GM23248 (cell line): ENCODE data around the gene TCL1A. TPM values are rescaled to one million over a fixed set of nuclear protein-coding genes. Genes with fewer than 3 reads are reported as not detected.
A peak's percentile ranks its signal among the peaks of the same experiment; 100 is the strongest.

Source experiments
- DNase-seq: peaks from one replicate; pipeline ENCODE4 v3.0.0-alpha.2; 2015
- H2AFZ ChIP-seq: fragments of 200-600 bp; sonication (generic); 2 replicates; pipeline ENCODE4 v1.6.1; 2016; ENCODE audit warnings: antibody characterized with exemption
- H3F3A ChIP-seq: fragments of 200-600 bp; sonication (generic); 2 replicates; pipeline ENCODE4 v1.6.1; 2016; ENCODE audit warnings: mild to moderate bottlenecking, antibody characterized with exemption, mixed run types; ENCODE audit not compliant: insufficient read depth
- H3K27ac ChIP-seq: fragments of 200-600 bp; sonication (generic); 2 replicates; pipeline ENCODE4 v1.5.1; 2016; ENCODE audit warnings: mild to moderate bottlenecking
- H3K27me3 ChIP-seq: fragments of 200-600 bp; sonication (generic); replicated peaks from 2 replicates; pipeline ENCODE4 v1.6.1; 2016; ENCODE audit warnings: mild to moderate bottlenecking; ENCODE audit not compliant: insufficient read depth
- H3K36me3 ChIP-seq: fragments of 200-600 bp; sonication (generic); 2 replicates; pipeline ENCODE4 v1.6.1; 2016; ENCODE audit warnings: low read depth, mild to moderate bottlenecking
- H3K4me1 ChIP-seq: fragments of 200-600 bp; sonication (generic); 2 replicates; pipeline ENCODE4 v1.6.1; 2016; ENCODE audit warnings: mild to moderate bottlenecking; ENCODE audit not compliant: insufficient read depth
- H3K4me2 ChIP-seq: fragments of 200-600 bp; sonication (generic); one replicate; pipeline ENCODE4 v1.6.1; 2016; ENCODE audit warnings: mild to moderate bottlenecking; ENCODE audit not compliant: unreplicated experiment
- H3K4me3 ChIP-seq: fragments of 200-600 bp; sonication (generic); 2 replicates; pipeline ENCODE4 v1.5.1; 2016; ENCODE audit warnings: mild to moderate bottlenecking
- H3K79me2 ChIP-seq: fragments of 200-600 bp; sonication (generic); 2 replicates; pipeline ENCODE4 v1.6.1; 2016; ENCODE audit warnings: mild to moderate bottlenecking; ENCODE audit not compliant: insufficient read depth
- H3K9ac ChIP-seq: fragments of 200-600 bp; sonication (generic); 2 replicates; pipeline ENCODE4 v1.6.1; 2016; ENCODE audit warnings: mild to moderate bottlenecking
- H3K9me2 ChIP-seq: fragments of 200-600 bp; sonication (generic); 2 replicates; pipeline ENCODE4 v1.6.1; 2016; ENCODE audit warnings: mixed run types, mild to moderate bottlenecking, moderate library complexity; ENCODE audit not compliant: insufficient read depth
- H3K9me3 ChIP-seq: fragments of 200-600 bp; sonication (generic); one replicate; pipeline ENCODE4 v1.6.1; 2017; ENCODE audit warnings: low read depth
- H4K20me1 ChIP-seq: fragments of 200-600 bp; sonication (generic); 2 replicates; pipeline ENCODE4 v1.6.0; 2016; ENCODE audit not compliant: insufficient read depth
- EZH2 ChIP-seq: fragments of 200-600 bp; sonication (generic); IDR thresholded peaks from 2 replicates; pipeline ENCODE4 v1.6.1; 2018; ENCODE audit warnings: antibody characterized with exemption, mild to moderate bottlenecking; ENCODE audit not compliant: insufficient read depth, poor library complexity, severe bottlenecking
- EZH2phosphoT487 ChIP-seq: fragments of 200-600 bp; sonication (generic); IDR thresholded peaks from 2 replicates; pipeline ENCODE4 v1.6.1; 2018; ENCODE audit warnings: antibody characterized with exemption, moderate library complexity, mild to moderate bottlenecking, low read depth; ENCODE audit not compliant: insufficient read depth
- WGBS, 2 experiments: methylation state at CpG; one replicate each; pipeline ENCODE4 v1.1.6; 2015 to 2017; ENCODE audit warnings: low lambda C conversion rate in 2 of 2, low coverage in 1 of 2; ENCODE audit errors: missing lambda C conversion rate in 2 of 2; 5-methylcytosine and 5-hydroxymethylcytosine counted together
- in situ Hi-C: fragments of 300-500 bp; cut with MboI; formaldehyde crosslinking; loops from 2 replicates; pipeline ENCODE4 v1.15.0; 2020
- polyA plus RNA-seq: library from polyadenylated mRNA; unstranded; fragments of >200 nt; fragmentation: Nextera tagmentation; extraction: Ambion mirVana; gene quantifications from 2 replicates; pipeline ENCODE4 v1.2.1, GENCODE V29; 2016
- total RNA-seq: library from RNA; depleted of rRNA; stranded (reverse); fragments of >200 nt; shearing (Covaris generic); gene quantifications from 2 replicates; pipeline ENCODE4 v1.2.3, GENCODE V29; 2014

The TCL1A gene
- total and polyA plus RNA-seq, 2 experiments from 2014 or later, result not detected

GRCh38 chr14:95759941-95760340 is 46.0 kb upstream of the TCL1A start:
- no peak for TF ChIP-seq EZH2phosphoT487
- no peak for TF ChIP-seq EZH2
- H3K27ac ChIP-seq, result no peak overlapping the region
- DNase-seq, result peak; percentile 20
- no peaks in the 10 kb centered on the region for H3K4me1 ChIP-seq
- H3K9me2 ChIP-seq, result no peaks in the 10 kb centered on the region
- H3K9ac ChIP-seq, result no peak overlapping the region
- H3K9me3 ChIP-seq, result no peaks in the 10 kb centered on the region
- no peaks in the 10 kb centered on the region for H4K20me1 ChIP-seq
- H3K4me2 ChIP-seq, result no peak overlapping the region
- in situ Hi-C loops, result no loop called here
- no peaks in the 10 kb centered on the region for H3K79me2 ChIP-seq
- no peaks in the 10 kb centered on the region for H3F3A ChIP-seq
- H2AFZ ChIP-seq, result no peak overlapping the region
- no peak overlapping the region for H3K4me3 ChIP-seq
- no peaks in the 10 kb centered on the region; the same call in 1 of the 2 replicates for H3K27me3 ChIP-seq
- H3K36me3 ChIP-seq, result no peaks in the 10 kb centered on the region

- Histone ChIP-seq H2AFZ (no peak overlapping the region), H3K9ac (no peak overlapping the region), H3K27ac (no peak overlapping the region), H3K4me3 (no peak overlapping the region), H3K36me3 (no peaks in the 10 kb centered on the region), H3K79me2 (no peaks in the 10 kb centered on the region), H3F3A (no peaks in the 10 kb centered on the region), H3K4me1 (no peaks in the 10 kb centered on the region), H3K9me3 (no peaks in the 10 kb centered on the region), H3K27me3 (no peaks in the 10 kb centered on the region; the same call in 1 of the 2 replicates), H3K4me2 (no peak overlapping the region), H3K9me2 (no peaks in the 10 kb centered on the region), H4K20me1 (no peaks in the 10 kb centered on the region)
- DNase-seq, result no peak
- no peak for TF ChIP-seq EZH2phosphoT487
- no peak for TF ChIP-seq EZH2
- in situ Hi-C loops, result no loop called here
- 43 to 50% methylated on average over 7 of the region's 7 CpGs for WGBS, 2 experiments
Measured at GRCh38 chr14:95758331-95758730, 44.4 kb upstream of the TCL1A start.

GRCh38 chr14:95756751-95757150 is 42.8 kb upstream of the TCL1A start:
- H3K9ac ChIP-seq, result no peak overlapping the region
- H3K9me3 ChIP-seq, result no peaks in the 10 kb centered on the region
- no peaks in the 10 kb centered on the region for H3F3A ChIP-seq
- TF ChIP-seq EZH2phosphoT487, result no peak
- no peak for TF ChIP-seq EZH2
- H3K36me3 ChIP-seq, result no peaks in the 10 kb centered on the region
- H3K4me1 ChIP-seq, result no peaks in the 10 kb centered on the region
- DNase-seq, result no peak
- H3K79me2 ChIP-seq, result no peaks in the 10 kb centered on the region
- no peak overlapping the region for H3K27ac ChIP-seq
- no peaks in the 10 kb centered on the region; the same call in 1 of the 2 replicates for H3K27me3 ChIP-seq
- H3K4me2 ChIP-seq, result no peak overlapping the region
- H2AFZ ChIP-seq, result no peak overlapping the region
- H3K9me2 ChIP-seq, result no peaks in the 10 kb centered on the region
- no peak overlapping the region for H3K4me3 ChIP-seq
- 7 to 10% methylated on average over 3 of the region's 3 CpGs for WGBS, 2 experiments
- no peaks in the 10 kb centered on the region for H4K20me1 ChIP-seq
- in situ Hi-C loops, result no loop called here

GRCh38 chr14:95756127-95756526 is 42.2 kb upstream of the TCL1A start:
- TF ChIP-seq EZH2phosphoT487 (no peak), EZH2 (no peak)
- 24 to 29% methylated on average over 6 of the region's 6 CpGs for WGBS, 2 experiments
- Histone ChIP-seq H3K9ac (no peak overlapping the region), H3K9me3 (no peaks in the 10 kb centered on the region), H3K4me2 (no peak overlapping the region), H4K20me1 (no peaks in the 10 kb centered on the region), H3K4me3 (no peak overlapping the region), H3K36me3 (no peaks in the 10 kb centered on the region), H3F3A (no peaks in the 10 kb centered on the region), H3K9me2 (no peaks in the 10 kb centered on the region), H3K27me3 (no peaks in the 10 kb centered on the region; the same call in 1 of the 2 replicates), H3K27ac (no peak overlapping the region), H3K4me1 (no peaks in the 10 kb centered on the region), H2AFZ (no peak overlapping the region), H3K79me2 (no peaks in the 10 kb centered on the region)
- no peak for DNase-seq
- in situ Hi-C loops, result no loop called here

GRCh38 chr14:95741781-95742180 is 27.9 kb upstream of the TCL1A start:
- no peaks in the 10 kb centered on the region for H3K9me2 ChIP-seq
- H3K9ac ChIP-seq, result no peak overlapping the region
- TF ChIP-seq EZH2, result no peak
- no peak overlapping the region for H3K4me2 ChIP-seq
- no peak for DNase-seq
- H3F3A ChIP-seq, result no peaks in the 10 kb centered on the region
- H3K79me2 ChIP-seq, result no peaks in the 10 kb centered on the region
- H4K20me1 ChIP-seq, result no peaks in the 10 kb centered on the region
- H2AFZ ChIP-seq, result no peak overlapping the region
- WGBS, 2 experiments, result 65 to 67% methylated on average over 4 of the region's 4 CpGs
- no peaks in the 10 kb centered on the region for H3K9me3 ChIP-seq
- H3K36me3 ChIP-seq, result no peaks in the 10 kb centered on the region
- H3K27ac ChIP-seq, result no peak overlapping the region
- no peaks in the 10 kb centered on the region for H3K4me1 ChIP-seq
- no peaks in the 10 kb centered on the region for H3K27me3 ChIP-seq
- no peak overlapping the region for H3K4me3 ChIP-seq
- in situ Hi-C loops, result no loop called here
